B cell (primary cell): Measurements from ENCODE around the gene PANX3.

Experiments used
- EZH2 ChIP-seq: IDR thresholded peaks from 2 replicates; pipeline ENCODE4 v1.6.1; 2012; ENCODE audit warnings: borderline replicate concordance, low read depth, mild to moderate bottlenecking, moderate library complexity, low read length; ENCODE audit not compliant: insufficient read depth, poor library complexity, severe bottlenecking
- TF ChIP-seq, protein P1 (sequence below): fragments of 200-600 bp; IDR thresholded peaks from one replicate; pipeline ENCODE4 v1.8.0; 2022; ENCODE audit warnings: antibody characterized with exemption, mild to moderate bottlenecking

DNA sequence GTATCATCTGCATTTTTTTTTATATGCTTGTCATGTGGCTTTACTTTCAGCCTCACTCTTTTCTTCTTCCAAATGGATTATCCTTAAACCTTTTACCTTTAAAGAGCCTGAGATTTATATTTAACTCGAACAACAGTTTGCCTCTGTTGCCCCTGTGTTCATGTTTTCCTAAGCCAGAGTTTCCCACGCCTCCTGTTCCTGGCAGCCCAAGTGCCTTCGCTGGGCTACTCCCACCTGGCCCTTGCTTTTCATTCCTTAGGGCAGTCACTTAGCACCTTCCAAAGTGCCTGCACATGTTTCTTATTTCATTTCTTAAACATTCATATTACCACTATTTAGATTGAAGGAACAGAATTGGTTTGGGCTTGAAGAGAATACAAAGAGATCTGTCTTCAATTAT lies 24.7 kb downstream of the PANX3 start:
- TF ChIP-seq, protein P1, sequence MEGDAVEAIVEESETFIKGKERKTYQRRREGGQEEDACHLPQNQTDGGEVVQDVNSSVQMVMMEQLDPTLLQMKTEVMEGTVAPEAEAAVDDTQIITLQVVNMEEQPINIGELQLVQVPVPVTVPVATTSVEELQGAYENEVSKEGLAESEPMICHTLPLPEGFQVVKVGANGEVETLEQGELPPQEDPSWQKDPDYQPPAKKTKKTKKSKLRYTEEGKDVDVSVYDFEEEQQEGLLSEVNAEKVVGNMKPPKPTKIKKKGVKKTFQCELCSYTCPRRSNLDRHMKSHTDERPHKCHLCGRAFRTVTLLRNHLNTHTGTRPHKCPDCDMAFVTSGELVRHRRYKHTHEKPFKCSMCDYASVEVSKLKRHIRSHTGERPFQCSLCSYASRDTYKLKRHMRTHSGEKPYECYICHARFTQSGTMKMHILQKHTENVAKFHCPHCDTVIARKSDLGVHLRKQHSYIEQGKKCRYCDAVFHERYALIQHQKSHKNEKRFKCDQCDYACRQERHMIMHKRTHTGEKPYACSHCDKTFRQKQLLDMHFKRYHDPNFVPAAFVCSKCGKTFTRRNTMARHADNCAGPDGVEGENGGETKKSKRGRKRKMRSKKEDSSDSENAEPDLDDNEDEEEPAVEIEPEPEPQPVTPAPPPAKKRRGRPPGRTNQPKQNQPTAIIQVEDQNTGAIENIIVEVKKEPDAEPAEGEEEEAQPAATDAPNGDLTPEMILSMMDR, result no peak
- no peak for TF ChIP-seq EZH2
